ENCODE data around the gene TOPBP1.
A peak's percentile ranks its signal among the peaks of the same experiment; 100 is the strongest.
"Not testable (repeated sequence)": the region's sequence is repeated elsewhere in the genome, so short reads cannot be mapped to it uniquely, and the experiment has no call there.

TOPBP1 gene

DNA sequence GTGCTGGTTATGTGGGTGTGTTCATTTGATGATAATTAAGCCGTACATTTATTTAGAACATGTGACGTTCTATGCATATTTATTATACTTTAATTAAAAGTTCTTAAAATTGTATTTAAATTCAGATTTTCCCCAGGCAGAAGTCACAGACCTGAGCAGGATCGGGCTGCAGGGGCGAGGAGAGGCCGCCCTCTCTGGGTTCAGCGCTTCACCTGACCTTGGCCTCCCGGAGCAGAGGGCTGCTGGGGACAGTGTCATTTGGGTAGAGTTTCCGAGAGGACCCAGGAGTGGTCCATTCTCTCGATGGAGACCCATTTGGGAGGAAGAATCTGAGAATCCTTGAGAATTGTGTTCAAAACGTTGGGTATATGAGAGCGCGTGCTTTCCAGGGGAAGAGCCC is 12.0 kb upstream of the TOPBP1 start:
- DNase-seq, result no peak

DNA sequence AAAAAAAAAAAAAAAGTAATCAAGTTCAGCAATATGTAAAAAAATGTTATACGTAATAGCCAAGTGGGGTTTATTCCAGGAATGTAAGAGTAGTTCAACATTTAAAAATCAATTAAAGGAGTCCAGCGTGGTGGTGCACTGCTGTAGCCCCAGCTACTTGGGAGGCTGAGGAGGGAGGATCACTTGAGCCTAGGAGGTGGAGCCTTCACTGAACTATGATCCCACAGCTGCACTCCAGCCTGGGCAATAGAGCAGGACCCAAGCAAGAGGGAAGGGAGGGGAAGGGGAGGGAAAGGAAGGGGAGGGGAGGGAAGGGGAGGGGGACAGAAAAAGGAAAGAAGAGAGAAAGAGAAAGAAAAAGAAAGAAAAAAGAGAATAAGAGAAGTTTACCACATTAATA is 10.7 kb upstream of the TOPBP1 start:
- DNase-seq, result no peak

DNA sequence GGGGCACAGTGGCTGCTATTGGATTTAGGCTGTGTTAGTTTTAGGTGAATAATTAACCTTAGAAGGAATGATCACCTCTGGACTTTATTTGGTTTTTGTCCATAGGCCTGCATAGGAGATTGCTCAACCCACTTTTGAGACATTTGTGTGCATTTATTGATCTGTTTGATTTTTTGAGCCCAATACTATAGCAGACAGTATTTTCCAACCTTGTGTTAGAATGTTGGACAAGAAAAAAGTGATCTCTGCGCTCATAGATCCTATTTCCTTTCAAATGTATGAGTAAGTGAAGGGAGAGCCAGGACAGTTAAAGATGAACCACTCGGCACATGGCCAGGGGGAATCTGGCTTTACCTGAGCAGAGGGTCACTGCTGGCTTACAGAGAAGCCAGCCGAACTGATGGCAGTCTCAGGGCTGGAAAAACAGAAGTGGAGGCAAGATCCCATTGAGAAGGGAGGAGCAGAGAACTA is 8.8 kb upstream of the TOPBP1 start:
- no peak for DNase-seq

DNA sequence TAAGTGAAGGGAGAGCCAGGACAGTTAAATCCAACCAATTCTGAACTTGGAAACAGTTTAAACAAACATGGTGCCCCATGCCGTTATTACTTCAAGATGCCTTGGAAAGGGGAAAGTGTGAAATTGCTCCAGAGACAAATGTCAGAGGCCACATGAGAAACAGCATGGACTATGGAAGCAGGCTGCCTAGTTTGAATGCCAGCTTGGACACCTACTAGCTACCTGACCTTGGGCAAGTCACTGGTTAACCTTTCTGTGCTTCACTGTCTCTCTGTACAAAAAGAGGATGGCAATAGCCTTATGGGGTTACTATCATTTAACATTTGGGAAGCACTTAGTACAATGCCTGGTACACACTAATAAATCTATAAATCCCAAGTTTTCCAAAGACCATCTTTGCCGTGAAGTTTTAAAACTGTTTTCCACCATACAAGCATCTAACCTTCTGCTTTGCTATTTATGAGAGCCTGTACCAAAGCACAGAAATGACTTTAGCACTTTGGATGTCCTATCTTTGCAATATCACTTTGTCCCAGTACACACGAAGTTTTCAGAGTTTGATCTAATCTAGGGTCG is 8.3 kb upstream of the TOPBP1 start:
- no peak for DNase-seq

DNA sequence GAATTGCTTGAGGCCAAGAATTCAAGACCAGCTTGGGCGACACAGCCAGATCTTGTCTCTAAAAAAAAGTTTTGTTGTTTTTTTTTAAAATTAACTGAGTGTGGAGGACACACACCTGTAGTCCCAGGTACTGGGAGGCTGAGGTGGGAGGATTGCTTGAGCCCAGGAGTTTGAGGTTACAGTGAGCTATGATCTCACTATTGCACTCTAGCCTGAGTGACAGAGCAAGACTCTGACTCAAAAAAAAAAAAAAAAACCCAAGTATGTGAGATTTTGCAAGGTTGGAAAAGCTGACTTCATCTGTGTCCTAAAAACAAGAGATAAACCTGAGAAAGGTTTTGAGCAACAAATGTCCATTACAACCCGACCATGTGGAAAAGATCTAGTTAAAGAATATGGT is 5.4 kb upstream of the TOPBP1 start:
- no peak for DNase-seq

DNA sequence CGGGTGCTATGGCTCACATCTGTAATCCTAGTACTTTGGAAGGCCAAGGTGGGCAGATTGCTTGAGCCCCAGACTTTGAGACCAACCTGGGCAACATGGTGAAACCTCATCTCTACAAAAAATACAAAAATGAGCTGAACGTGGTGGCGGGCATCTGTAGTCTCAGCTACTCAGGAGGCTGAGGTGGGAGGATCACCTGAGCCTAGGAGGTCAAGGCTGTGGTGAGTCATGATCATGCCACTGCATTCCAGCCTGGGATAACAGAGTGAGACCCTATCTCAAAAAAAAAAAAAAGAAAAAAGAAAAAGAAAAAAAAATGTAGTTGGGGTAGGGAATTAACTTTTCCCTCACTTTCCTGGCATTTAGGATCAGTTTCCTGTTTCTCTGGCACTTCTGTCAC is 3.4 kb upstream of the TOPBP1 start:
- DNase-seq, result not testable (repeated sequence)

DNA sequence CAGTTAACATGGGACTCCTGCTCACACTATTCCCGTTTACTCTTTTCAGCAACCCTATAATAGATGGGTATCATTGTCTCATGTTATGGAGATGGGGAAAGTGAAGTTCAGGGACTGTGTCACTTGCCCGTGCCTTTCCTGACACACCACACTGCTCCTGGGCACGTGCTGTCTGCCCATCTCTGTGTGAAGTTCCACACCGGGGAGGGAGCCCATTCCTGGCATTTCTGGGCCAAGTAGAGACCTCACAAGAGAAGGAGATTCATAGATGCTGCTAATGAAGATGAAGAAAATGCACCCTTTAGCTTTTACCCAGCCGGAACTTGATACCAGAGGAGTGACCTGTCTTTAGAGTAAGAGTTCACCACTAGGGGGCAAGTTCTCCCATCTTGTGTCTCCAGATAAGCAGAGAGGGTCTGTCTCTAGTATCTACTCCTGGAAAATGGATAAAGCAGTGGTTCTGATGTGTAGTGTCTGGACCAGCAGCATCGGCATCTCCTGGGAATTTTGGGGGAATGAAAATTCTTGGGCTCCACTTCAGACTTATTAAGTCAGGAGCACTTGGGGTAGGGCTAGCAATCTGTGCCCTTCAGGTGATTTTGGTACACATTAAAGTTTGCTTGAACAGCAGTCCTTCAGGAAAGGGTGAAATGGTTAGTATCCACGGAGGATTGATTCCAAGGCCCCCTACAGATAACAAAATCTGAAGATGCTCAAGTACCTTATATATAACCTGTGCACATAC is 2.0 kb upstream of the TOPBP1 start:
- peak; percentile 12 for DNase-seq

DNA sequence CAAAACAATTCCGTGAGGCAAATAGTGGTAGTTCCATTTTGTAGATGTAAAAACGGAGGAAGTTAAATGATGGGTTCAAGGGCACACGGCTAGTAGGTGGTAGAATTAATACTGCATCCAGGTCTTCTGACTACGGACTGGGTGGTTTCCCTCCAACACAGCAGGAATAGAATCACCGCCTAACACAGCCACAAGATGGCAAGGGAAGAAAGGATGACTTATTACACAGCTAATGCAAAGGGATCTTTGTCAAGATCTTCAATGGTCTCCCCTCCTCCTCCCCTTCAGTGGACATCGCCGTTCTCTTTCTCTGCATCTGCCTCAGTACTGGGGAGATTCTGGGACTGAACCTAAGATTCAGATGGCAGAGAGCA is 524 bp upstream of the TOPBP1 start:
- peak; percentile 22 for DNase-seq

DNA sequence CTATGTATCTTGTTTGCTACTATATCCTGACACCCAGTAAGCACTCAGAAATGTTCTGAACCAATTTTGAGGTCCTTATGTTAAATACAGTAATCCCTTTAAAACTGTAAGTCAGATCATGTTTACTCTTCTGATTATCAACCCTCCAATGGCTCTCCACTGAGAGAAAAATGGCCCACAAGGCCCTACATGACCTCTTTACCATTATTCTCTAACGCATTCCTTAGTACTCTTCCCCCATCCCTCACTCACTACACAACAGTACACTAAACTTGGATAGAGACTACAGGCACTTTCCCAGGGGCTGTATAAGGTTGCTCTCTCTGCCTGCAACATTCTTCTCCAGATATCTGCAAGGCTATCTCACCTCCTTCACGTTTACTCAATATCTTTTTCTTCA is 1.9 kb downstream of the TOPBP1 start:
- no peak for DNase-seq

DNA sequence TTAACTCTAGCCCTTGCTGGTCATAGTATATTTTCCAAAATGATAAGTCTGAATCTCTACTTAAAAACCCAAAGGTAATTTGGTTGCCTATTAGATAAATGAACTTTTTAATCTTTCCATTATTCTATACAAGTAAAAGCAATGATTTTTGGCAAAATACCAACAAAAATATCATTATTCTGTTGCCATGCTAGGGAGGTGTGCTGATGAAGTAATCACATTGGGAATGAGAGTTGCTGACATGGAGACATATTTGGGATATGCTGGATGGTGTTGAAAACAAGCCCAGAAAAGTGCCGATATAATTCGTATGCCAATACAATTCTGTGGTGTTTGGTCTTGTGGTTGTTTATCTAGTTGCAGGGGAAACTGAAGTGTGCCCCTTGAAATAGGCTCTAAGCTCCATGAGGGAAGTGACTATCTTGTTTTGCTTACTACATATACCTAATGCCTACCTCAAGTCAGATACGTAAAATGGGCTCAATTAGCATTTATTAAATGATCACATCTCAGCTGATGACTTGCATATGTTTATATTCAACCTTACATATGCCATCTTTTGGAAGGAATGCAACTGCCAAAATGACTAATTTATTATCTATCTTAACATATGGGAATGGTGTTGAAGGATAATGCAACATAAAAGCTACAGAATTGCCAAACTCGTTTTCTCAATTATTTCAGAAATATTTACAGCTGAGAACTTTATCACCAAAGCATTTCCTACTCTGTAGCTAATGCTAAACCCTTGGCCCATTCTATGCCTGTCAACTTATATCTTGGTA is 5.8 kb downstream of the TOPBP1 start:
- no peak for DNase-seq

DNA sequence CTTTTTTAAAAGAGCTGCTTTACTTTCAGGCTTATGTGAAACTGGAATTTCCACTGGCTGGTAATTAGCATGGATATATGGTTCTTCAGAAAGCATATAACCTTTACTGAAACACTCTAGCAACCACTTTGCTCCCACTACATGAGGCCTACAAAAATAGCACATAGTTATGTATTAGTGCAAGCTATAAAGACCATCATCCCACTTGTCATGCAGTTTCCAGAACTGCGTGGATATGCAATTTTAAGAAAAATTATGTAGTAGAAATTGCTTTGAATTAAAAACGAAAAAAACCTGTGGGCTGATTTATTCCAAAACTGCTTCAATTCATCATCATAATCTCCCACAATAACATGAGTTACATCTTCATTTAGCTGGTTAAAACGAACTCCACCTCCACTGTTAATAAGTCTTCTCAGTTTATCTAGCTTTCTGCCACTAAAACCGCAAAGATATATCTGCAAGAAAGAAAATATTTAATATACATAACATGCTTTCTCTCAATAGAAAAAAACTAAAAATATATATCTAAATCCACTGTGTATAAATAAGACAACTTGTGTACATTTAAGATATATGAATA is 12.2 kb downstream of the TOPBP1 start:
- DNase-seq, result no peak

DNA sequence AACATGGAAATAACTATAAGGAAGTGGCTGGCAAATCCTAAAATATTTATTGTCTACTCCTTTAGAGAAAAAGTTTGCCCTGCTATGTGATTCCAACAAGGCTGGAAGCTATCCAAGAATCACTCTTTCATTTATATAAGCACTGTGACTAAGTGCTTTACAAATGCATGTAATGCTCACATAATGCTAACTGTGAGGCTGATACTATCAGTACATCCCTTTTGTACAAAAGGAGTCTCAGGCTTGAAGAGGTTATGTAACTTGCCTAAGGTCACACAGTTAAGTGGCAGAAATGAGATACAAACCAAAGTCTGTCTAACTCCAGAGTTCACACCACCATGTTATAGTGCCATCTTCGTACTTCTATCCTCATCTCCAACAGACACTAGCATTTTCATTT is 17.0 kb downstream of the TOPBP1 start:
- DNase-seq, result no peak

DNA sequence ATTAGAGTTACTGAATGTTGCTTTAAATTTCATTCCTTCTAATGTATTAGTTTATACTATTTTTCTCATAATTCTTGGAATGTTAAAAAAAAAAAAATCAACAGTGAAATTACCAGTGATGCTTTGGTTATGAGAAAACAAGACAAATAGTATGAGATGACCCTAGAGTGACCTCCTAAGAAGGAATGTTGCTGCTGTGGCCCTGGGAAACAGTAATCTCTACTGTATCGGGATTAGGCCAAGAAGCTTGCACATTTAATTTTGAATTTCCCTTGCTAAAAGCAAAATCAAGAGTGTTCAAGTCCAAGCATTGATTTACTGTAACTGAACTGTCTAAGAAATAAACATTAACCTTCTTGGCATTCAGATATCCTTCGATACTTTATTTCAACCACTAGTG is 18.1 kb downstream of the TOPBP1 start:
- DNase-seq, result no peak

DNA sequence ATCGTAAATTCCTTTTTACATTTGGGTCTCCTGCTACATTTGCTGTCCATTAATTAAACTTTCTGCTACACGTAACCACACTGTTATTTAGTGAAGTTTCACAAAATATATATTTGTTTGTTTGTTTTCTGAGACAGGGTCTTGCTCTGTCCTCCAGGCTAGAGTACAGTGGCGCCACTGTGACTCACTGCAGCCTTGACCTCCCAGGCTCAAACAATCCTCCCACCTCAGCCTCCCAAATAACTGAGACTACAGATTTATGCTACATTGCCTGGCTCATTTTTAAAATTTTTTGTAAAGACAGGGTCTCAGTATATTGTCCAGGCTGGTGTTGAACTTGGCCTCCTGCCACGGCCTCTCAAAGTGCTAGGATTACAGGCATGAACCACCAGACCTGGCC is 20.5 kb downstream of the TOPBP1 start:
- DNase-seq, result no peak

DNA sequence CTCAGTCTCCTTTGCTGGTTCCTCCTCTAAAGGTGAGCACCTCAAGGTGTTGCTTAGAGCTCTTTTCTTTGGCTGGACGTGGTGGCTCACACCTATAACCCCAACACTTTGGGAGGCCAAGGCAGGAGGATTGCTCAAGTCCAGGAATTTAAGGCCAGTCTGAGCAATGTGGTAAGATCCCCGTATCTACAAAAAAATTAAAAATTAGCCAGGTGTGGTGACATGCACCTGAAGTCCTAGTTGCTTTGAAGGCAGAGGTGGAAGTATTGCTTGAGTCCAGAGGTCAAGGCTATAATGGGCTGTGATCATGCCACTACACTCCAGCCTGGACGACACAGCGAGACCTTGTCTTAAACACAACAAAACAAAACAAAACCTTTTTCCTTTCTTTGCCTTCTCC is 28.3 kb downstream of the TOPBP1 start:
- no peak for DNase-seq

DNA sequence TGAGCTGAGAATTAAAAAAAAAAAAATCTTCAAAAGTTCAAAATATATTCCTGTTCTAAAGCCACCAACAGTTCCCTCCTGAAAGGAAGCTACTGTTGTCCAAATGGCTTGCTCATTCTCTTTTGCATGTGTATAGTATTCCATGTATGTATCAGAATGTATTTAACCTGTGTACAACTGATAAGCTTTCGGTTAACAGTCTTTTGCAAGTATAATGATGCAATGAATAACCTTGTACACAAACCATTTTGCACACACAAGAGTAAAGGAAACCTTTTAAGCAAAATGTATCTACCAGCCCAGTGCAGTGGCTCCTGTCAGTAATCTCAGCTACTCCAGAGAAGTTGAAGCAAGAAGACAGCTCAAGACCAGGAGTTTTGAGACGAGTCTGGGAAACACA is 32.6 kb downstream of the TOPBP1 start:
- no peak for DNase-seq

DNA sequence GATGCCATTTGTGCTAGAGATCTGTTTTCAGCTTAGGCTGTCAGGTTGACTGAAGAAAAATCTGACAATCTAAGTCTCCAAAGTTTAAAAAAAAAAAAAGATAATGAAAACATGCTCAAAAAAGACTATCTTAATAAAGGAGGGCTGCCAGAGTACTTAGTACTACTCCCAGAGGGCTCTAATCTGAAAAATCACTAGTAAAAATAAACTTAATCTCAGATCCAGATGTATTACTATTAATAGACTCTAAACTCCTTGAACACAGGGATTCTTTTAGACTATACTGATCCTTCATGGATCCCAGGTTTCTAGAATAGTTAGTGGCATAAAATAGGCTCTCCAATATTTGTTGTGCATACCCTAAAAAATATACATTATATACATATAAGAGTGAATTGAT is 34.0 kb downstream of the TOPBP1 start:
- DNase-seq, result no peak

DNA sequence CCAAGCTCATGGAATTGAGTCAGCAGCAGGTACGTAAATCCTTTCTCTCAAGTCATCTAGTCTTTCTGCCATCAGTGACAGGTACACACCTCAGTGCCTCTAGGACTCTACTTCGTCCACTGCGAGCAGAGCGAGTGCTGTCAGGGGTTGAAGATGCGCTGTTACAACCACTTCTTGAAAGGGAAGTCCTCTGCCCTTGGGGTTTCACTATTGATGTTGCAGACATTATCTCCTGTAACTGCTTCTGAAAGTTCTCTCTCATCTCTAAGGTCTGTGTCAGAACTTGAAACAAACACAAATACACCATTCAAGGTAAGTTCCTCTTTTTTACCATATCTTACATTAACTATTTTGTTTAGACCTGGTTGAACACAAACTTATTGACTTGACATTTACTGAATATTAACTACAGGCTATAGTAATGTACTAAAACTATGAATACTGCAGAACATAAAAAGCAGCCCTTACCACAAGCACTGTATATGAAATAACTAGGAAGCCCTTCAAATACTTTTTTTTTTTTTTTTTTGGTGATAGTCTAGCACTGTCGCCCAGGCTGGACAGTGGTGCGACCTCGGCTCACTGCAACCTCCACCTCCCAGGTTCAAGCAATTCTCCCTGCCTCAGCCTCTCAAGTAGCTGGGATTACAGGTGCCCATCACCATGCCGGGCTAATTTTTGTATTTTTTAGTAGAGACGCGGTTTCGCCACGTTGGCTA is 41.5 kb downstream of the TOPBP1 start:
- no peak for DNase-seq

DNA sequence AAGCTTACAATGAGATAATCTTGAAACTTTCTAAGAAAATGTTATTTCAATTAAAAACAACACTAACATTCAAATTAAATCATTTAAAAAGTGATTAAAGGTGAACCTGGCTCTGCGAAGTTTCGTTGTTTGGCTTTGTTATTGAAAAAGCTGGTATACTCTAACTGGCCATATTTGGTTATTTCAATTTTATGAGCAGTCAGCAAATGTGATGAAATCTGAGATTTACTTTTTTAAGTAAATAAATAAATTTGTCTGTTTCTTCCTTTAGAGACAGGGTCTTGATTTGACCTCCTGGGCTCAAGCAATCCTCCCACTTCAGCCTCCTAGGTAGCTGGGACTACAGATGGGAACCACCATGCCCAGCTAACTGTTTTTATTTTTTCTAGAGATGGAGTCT is 50.2 kb downstream of the TOPBP1 start:
- DNase-seq, result no peak

DNA sequence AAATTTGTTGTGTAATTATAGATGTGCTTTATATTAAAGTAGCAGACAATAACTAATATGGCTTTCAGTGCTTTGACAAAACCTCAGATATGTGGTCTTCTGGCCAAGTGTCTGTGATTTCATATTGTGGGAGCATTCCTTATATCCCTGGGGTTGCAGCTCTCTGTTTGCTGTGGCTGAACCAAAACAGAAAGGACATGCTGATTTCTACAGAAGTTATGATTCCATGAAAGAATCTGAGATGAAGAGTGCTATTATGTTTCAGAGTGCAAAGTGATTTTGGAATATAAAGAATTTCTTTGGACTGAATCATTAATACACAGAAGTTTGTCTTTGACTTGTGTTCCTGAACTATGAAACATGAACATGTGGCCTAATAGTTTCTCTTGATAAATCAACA is 51.7 kb downstream of the TOPBP1 start:
- no peak for DNase-seq

DNA sequence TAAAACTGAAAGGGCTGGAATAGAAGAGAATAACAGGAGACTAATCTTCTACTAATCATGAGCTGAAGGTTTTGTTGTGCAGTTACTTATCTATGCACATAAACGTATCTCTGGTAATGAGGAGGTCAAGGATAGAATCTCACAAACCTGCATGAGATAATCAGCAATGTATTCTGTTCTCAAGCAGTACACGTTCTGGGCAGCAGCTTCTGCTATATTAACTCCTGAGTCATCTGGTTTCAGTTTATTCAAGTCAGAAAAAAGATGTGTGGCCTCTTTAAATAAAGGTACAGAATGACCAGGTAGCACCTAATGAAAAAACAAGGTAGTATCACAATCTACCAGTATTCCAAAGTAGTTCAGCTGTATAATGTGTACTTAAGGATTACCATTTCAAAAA is 53.4 kb downstream of the TOPBP1 start:
- DNase-seq, result no peak

DNA sequence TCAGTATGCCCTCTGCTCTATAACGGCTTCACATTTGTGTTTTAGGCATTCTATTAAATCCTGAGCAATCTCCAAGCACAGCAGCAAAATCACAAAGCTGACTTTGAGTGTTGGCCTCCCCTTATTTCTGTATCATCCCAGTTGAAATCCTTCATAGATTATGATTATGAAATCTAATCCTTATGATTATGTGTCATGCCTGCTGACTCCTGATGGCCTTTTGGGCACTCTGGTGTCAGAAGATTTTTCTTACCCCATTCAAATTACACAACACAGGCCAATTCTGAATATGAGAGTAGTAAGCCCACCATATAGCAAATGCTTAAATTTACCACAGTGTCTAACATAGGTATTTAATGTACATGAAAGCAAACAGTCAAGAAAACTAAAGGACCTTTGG is 53.9 kb downstream of the TOPBP1 start:
- DNase-seq, result no peak

DNA sequence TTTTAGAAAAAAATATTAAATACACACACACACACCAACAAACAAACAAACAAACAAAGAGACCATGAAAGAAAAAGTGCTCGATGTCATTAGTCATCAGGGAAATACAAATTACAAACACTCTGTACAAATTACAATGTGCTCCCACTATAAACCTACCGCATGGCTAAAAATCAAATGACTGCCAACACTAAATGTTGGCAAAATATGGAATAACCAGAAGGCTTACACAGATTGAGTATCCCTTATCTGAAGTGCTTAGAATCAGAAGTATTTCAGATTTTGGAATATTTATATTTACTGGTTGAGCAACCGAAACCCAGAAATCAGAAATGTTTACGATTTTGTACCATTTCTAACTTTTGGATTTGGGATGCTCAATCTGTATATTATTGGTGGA is 54.8 kb downstream of the TOPBP1 start:
- DNase-seq, result no peak

Data from NK-92 treated with Interleukin-12 subunit alpha and Interleukin-12 subunit beta, amount 100 ng/mL, for 24 hours (cell line).